ENCODE data around the gene RAB3C. TPM values are rescaled to one million over a fixed set of nuclear protein-coding genes. Genes with fewer than 3 reads are reported as not detected.

Gene RAB3C
- polyA plus RNA-seq, 1 experiment, result not detected

- TF ChIP-seq, protein P1, sequence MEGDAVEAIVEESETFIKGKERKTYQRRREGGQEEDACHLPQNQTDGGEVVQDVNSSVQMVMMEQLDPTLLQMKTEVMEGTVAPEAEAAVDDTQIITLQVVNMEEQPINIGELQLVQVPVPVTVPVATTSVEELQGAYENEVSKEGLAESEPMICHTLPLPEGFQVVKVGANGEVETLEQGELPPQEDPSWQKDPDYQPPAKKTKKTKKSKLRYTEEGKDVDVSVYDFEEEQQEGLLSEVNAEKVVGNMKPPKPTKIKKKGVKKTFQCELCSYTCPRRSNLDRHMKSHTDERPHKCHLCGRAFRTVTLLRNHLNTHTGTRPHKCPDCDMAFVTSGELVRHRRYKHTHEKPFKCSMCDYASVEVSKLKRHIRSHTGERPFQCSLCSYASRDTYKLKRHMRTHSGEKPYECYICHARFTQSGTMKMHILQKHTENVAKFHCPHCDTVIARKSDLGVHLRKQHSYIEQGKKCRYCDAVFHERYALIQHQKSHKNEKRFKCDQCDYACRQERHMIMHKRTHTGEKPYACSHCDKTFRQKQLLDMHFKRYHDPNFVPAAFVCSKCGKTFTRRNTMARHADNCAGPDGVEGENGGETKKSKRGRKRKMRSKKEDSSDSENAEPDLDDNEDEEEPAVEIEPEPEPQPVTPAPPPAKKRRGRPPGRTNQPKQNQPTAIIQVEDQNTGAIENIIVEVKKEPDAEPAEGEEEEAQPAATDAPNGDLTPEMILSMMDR (IDR thresholded peaks at IDR 0.05; ENCODE audit: insufficient read depth, low read depth, low read length), result no peak
- Histone ChIP-seq H3K27me3 (ENCODE audit: control insufficient read depth, insufficient read depth, low read length) (no peaks in the 10 kb centered on the region), H3K4me3 (ENCODE audit: low read depth, low read length) (no peak overlapping the region), H3K36me3 (ENCODE audit: control insufficient read depth, insufficient read depth, low read length) (no peaks in the 10 kb centered on the region)
- POLR2A ChIA-PET, result no interaction called here
- CTCF ChIA-PET, result no interaction called here
- no peak for DNase-seq (ENCODE audit: low read depth)
Observed at GRCh38 chr5:58631895-58632294, 49.0 kb downstream of the RAB3C start.

GRCh38 chr5:58635416-58635815 is 52.5 kb downstream of the RAB3C start:
- no peaks in the 10 kb centered on the region for H3K36me3 ChIP-seq (ENCODE audit: control insufficient read depth, insufficient read depth, low read length)
- no peak overlapping the region for H3K4me3 ChIP-seq (ENCODE audit: low read depth, low read length)
- DNase-seq (ENCODE audit: low read depth), result no peak
- H3K27me3 ChIP-seq (ENCODE audit: control insufficient read depth, insufficient read depth, low read length), result no peaks in the 10 kb centered on the region
- ChIA-PET CTCF (no interaction called here), POLR2A (interaction anchor here (0.6 kb wide), 1 partner anchor 37 kb away, joined by 3 read pairs; no protein-coding TSS in a partner anchor)
- TF ChIP-seq, protein P1 (IDR thresholded peaks at IDR 0.05; ENCODE audit: insufficient read depth, low read depth, low read length), result no peak

GRCh38 chr5:58640011-58640410 is 57.1 kb downstream of the RAB3C start:
- H3K27me3 ChIP-seq (ENCODE audit: control insufficient read depth, insufficient read depth, low read length), result no peaks in the 10 kb centered on the region
- H3K36me3 ChIP-seq (ENCODE audit: control insufficient read depth, insufficient read depth, low read length), result no peaks in the 10 kb centered on the region
- no peak for DNase-seq (ENCODE audit: low read depth)
- TF ChIP-seq, protein P1 (IDR thresholded peaks at IDR 0.05; ENCODE audit: insufficient read depth, low read depth, low read length), result no peak
- no peak overlapping the region for H3K4me3 ChIP-seq (ENCODE audit: low read depth, low read length)
- POLR2A ChIA-PET, result no interaction called here
- CTCF ChIA-PET, result no interaction called here

GRCh38 chr5:58641533-58641932 is 58.7 kb downstream of the RAB3C start:
- ChIA-PET CTCF (no interaction called here), POLR2A (no interaction called here)
- TF ChIP-seq, protein P1 (IDR thresholded peaks at IDR 0.05; ENCODE audit: insufficient read depth, low read depth, low read length), result no peak
- no peak for DNase-seq (ENCODE audit: low read depth)
- Histone ChIP-seq H3K36me3 (ENCODE audit: control insufficient read depth, insufficient read depth, low read length) (no peaks in the 10 kb centered on the region), H3K27me3 (ENCODE audit: control insufficient read depth, insufficient read depth, low read length) (no peaks in the 10 kb centered on the region), H3K4me3 (ENCODE audit: low read depth, low read length) (no peak overlapping the region)

DNA sequence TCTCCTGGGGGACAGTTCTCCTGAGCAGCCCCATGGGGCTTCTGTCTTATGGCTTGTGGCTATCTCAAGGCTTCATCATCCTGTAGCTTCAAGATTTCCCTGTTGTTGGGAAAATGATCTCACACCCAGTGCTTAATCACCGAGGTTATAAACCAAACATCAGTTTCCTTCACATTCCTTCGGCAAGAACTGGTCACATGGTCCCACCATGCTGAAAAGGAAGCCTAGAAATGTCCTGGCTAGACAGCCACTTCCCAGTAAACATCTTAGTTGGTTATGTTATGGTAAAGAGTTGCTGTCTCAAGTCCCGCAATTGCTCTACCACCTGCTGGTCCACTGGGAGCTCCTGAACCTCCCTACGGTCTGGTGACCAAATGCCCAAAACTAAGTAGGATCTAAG is 66.0 kb downstream of the RAB3C start:
- DNase-seq (ENCODE audit: low read depth), result no peak
- H3K27me3 ChIP-seq (ENCODE audit: control insufficient read depth, insufficient read depth, low read length), result no peaks in the 10 kb centered on the region
- ChIA-PET CTCF (no interaction called here), POLR2A (no interaction called here)
- no peak overlapping the region for H3K4me3 ChIP-seq (ENCODE audit: low read depth, low read length)
- no peaks in the 10 kb centered on the region for H3K36me3 ChIP-seq (ENCODE audit: control insufficient read depth, insufficient read depth, low read length)
- TF ChIP-seq, protein P1 (IDR thresholded peaks at IDR 0.05; ENCODE audit: insufficient read depth, low read depth, low read length), result no peak
